ENCODE measurements around the gene COCH.
"Not testable (repeated sequence)": the region's sequence is repeated elsewhere in the genome, so short reads cannot be mapped to it uniquely, and the experiment has no call there.

COCH gene

DNA sequence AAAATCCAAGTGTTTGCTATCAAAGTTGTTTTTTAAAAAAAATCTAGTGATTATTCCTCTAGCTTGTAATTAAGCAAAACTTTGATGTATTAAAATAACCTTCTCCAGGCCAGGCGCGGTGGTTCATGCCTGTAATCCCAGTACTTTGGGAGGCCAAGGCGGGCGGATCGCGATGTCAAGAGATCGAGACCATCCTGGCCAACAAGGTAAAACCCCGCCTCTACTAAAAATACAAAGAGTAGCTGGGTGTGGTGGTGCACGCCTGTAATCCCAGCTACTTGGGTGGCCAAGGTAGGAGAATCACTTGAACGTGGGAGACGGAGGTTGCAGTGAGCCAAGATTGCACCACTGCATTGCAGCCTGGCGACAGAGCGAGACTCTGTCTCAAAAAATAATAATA lies 59.6 kb downstream of the COCH start:
- DNase-seq: not testable (repeated sequence)

GRCh38 chr14:30935445-30935844 lies 61.1 kb downstream of the COCH start:
- no peak for DNase-seq

DNA sequence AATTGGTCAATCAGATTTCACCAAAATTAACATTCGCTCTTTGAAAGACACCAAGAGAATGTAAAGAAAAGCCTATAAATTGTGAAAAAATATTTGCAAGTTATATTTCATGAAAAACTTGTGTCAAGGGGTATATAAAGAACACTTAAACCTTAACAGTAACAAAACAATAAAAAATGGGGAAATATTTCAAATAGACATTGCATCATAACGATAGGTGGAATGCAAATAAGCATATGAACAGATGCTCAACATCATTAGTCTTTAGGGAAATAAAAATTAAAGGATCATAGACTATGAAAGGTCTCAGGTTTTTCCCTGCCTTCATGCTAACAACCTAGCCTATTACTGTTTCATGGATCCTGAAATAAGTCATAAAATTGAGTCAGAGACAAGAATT lies 64.3 kb downstream of the COCH start:
- DNase-seq: no peak

All from NCI-H774 (cell line).